Colonic mucosa (tissue), 4 donors: Measurements from ENCODE around the gene KCND3. TPM values are rescaled to one million over a fixed set of nuclear protein-coding genes. Genes with fewer than 3 reads are reported as not detected.

Experiments
- DNase-seq: peaks from one replicate; pipeline ENCODE4 v3.0.0-alpha.2; 2020
- H3K27ac ChIP-seq: fragments of 200-600 bp; one replicate; pipeline ENCODE4 v1.8.0; 2021
- H3K27me3 ChIP-seq: fragments of 200-600 bp; one replicate; pipeline ENCODE4 v1.8.0; 2021
- H3K36me3 ChIP-seq: fragments of 200-600 bp; one replicate; pipeline ENCODE4 v1.8.0; 2021
- H3K4me1 ChIP-seq: fragments of 200-600 bp; one replicate; pipeline ENCODE4 v1.8.0; 2021; ENCODE audit warnings: mild to moderate bottlenecking
- H3K4me3 ChIP-seq: fragments of 200-600 bp; one replicate; pipeline ENCODE4 v1.8.0; 2021
- H3K9ac ChIP-seq, 2 donors: one replicate each; pipeline ENCODE4 v1.7.0; 2013; ENCODE audit warnings: control low read depth in 2 of 2, low read depth in 2 of 2, low read length in 2 of 2
- H3K9me3 ChIP-seq: fragments of 200-600 bp; one replicate; pipeline ENCODE4 v1.8.0; 2021
- CTCF ChIP-seq: fragments of 200-600 bp; IDR thresholded peaks from one replicate; pipeline ENCODE4 v1.8.0; 2022; ENCODE audit warnings: antibody characterized with exemption, mild to moderate bottlenecking
- intact Hi-C: fragments of 100-400 bp; cut with DNase I; formaldehyde crosslinking; loops from one replicate; pipeline ENCODE4 v1.14.1; 2022
- total RNA-seq, 2 donors: library from RNA; stranded (reverse); fragmentation: NEBNext Ultra II Directional in 1 of 2; extraction: Animal tissue kit (Norgen Biotek cat#: 25700) in 1 of 2; gene quantifications; one replicate each; pipeline ENCODE4 v1.2.1, GENCODE V29; 2021
- donor health status: healthy.
- donor health status: DM: no; HTN: no; CAD: no.
- donor health status: DM: no; HTN: no; CAD: no.

KCND3 gene
- total RNA-seq, 2 donors from 2014 or later = 0.94 to 3.5 TPM

GRCh38 chr1:111903148-111903870 is 86.2 kb downstream of the KCND3 start:
- intact Hi-C loops = no loop called here
- no peak overlapping the region for H3K9ac ChIP-seq

GRCh38 chr1:111895469-111895868 is 94.0 kb downstream of the KCND3 start:
- Histone ChIP-seq H3K36me3 (no peaks in the 10 kb centered on the region), H3K27ac (no peak overlapping the region), H3K4me3 (no peak overlapping the region), H3K9ac (no peak overlapping the region), H3K4me1 (no peaks in the 10 kb centered on the region), H3K27me3 (no peaks in the 10 kb centered on the region), H3K9me3 (no peaks in the 10 kb centered on the region)
- DNase-seq = no peak
- no peak for TF ChIP-seq CTCF
- intact Hi-C loops = loop anchor here (5.0 kb wide), 1 partner anchor 452 kb away; no protein-coding TSS in a partner anchor

More at GRCh38 chr1:111903148-111903870, 86.2 kb downstream of the KCND3 start:
- no peak for DNase-seq
- no peak overlapping the region for H3K27ac ChIP-seq
- no peaks in the 10 kb centered on the region for H3K9me3 ChIP-seq
- H3K4me3 ChIP-seq = no peak overlapping the region
- no peaks in the 10 kb centered on the region for H3K27me3 ChIP-seq
- H3K4me1 ChIP-seq = no peaks in the 10 kb centered on the region
- TF ChIP-seq CTCF = no peak
- no peaks in the 10 kb centered on the region for H3K36me3 ChIP-seq

GRCh38 chr1:111895017-111895416 is 94.5 kb downstream of the KCND3 start:
- intact Hi-C loops = loop anchor here (5.0 kb wide), 1 partner anchor 452 kb away; no protein-coding TSS in a partner anchor
- H3K9me3 ChIP-seq = no peaks in the 10 kb centered on the region
- DNase-seq = no peak
- no peak for TF ChIP-seq CTCF
- H3K4me3 ChIP-seq = no peak overlapping the region
- H3K36me3 ChIP-seq = no peaks in the 10 kb centered on the region
- no peak overlapping the region for H3K27ac ChIP-seq
- H3K4me1 ChIP-seq = no peaks in the 10 kb centered on the region
- no peaks in the 10 kb centered on the region for H3K27me3 ChIP-seq
- no peak overlapping the region for H3K9ac ChIP-seq

- no peaks in the 10 kb centered on the region for H3K27me3 ChIP-seq
- H3K9me3 ChIP-seq = no peaks in the 10 kb centered on the region
- no peaks in the 10 kb centered on the region for H3K4me1 ChIP-seq
- no peak overlapping the region for H3K9ac ChIP-seq
- H3K27ac ChIP-seq = no peak overlapping the region
- H3K4me3 ChIP-seq = no peak overlapping the region
- no peaks in the 10 kb centered on the region for H3K36me3 ChIP-seq
- TF ChIP-seq CTCF = no peak
- DNase-seq = no peak
- intact Hi-C loops = no loop called here
Observed at GRCh38 chr1:111894497-111894896, 95.0 kb downstream of the KCND3 start.

GRCh38 chr1:111891566-111891965 is 97.9 kb downstream of the KCND3 start:
- Histone ChIP-seq H3K4me3 (no peak overlapping the region), H3K9ac (no peak overlapping the region), H3K9me3 (no peaks in the 10 kb centered on the region), H3K27me3 (no peaks in the 10 kb centered on the region), H3K36me3 (no peaks in the 10 kb centered on the region), H3K4me1 (no peaks in the 10 kb centered on the region), H3K27ac (no peak overlapping the region)
- intact Hi-C loops = no loop called here
- TF ChIP-seq CTCF = no peak
- no peak for DNase-seq
